Stimulated activated CD4-positive, alpha-beta T cell treated with anti-CD3 and anti-CD28 coated beads, TNF-alpha, amount 100 ng/mL, for 4 hours (primary cell): ENCODE measurements around the gene CKAP2L.

Source experiments
- DNase-seq, 3 experiments: peaks; one replicate each; pipeline ENCODE4 v3.0.0-alpha.2; 2020; ENCODE audit warnings: low read depth in 3 of 3

Gene CKAP2L

GRCh38 chr2:112791693-112792230, 27.4 kb upstream of the CKAP2L start:
- no peak for DNase-seq

GRCh38 chr2:112791019-112791418, 26.6 kb upstream of the CKAP2L start:
- DNase-seq: no peak

- no peak for DNase-seq
Measured at GRCh38 chr2:112790305-112790704, 25.9 kb upstream of the CKAP2L start.

- DNase-seq: no peak
Measured at GRCh38 chr2:112789186-112789585, 24.8 kb upstream of the CKAP2L start.

GRCh38 chr2:112788653-112789052, 24.2 kb upstream of the CKAP2L start:
- DNase-seq: no peak

GRCh38 chr2:112787729-112788393, 23.5 kb upstream of the CKAP2L start:
- no peak for DNase-seq

- no peak for DNase-seq
Measured at GRCh38 chr2:112787294-112787693, 22.9 kb upstream of the CKAP2L start.

- DNase-seq: no peak
Measured at GRCh38 chr2:112784199-112785189, 20.1 kb upstream of the CKAP2L start, which contains the start of gene IL1A. Gene IL1A (minus strand): TSS chr2:112784493. CDS start chr2:112783770, 723 bp downstream.

- no peak for DNase-seq
Measured at GRCh38 chr2:112783187-112783714, 18.8 kb upstream of the CKAP2L start.

GRCh38 chr2:112782234-112782799, 17.9 kb upstream of the CKAP2L start:
- no peak for DNase-seq

GRCh38 chr2:112779598-112779997, 15.2 kb upstream of the CKAP2L start:
- DNase-seq: no peak

- no peak for DNase-seq
Measured at GRCh38 chr2:112777036-112777435, 12.6 kb upstream of the CKAP2L start.

GRCh38 chr2:112776113-112776512, 11.7 kb upstream of the CKAP2L start:
- DNase-seq: no peak

- no peak for DNase-seq
Measured at GRCh38 chr2:112774536-112775285, 10.3 kb upstream of the CKAP2L start.

- DNase-seq: no peak
Measured at GRCh38 chr2:112773556-112773955, 9.1 kb upstream of the CKAP2L start.

- no peak for DNase-seq
Measured at GRCh38 chr2:112772911-112773475, 8.6 kb upstream of the CKAP2L start.

- no peak for DNase-seq
Measured at GRCh38 chr2:112772322-112772721, 7.9 kb upstream of the CKAP2L start.

- DNase-seq: no peak
Measured at GRCh38 chr2:112768432-112768831, 4.0 kb upstream of the CKAP2L start.

- DNase-seq: no peak
Measured at GRCh38 chr2:112767693-112768330, 3.4 kb upstream of the CKAP2L start.

GRCh38 chr2:112765251-112765650, 842 bp upstream of the CKAP2L start:
- DNase-seq: no peak
